Heart right ventricle (tissue), 16 donors: ENCODE results near the gene CSHL1. TPM values are rescaled to one million over a fixed set of nuclear protein-coding genes. Genes with fewer than 3 reads are reported as not detected.

Experiments
- ATAC-seq, 8 donors: fragments of 200-7000 bp; cut with Tn5 transposase; one replicate each; pipeline ENCODE4 v1.9.1; 2020; ENCODE audit warnings: mild to moderate bottlenecking in 8 of 8, moderate library complexity in 8 of 8, moderate number of reproducible peaks in 1 of 8
- DNase-seq, 2 donors: peaks; one replicate each; pipeline ENCODE4 v3.0.0-alpha.2; 2020
- H3K27ac ChIP-seq, 10 donors: fragments of 200-600 bp; sonication (generic) in 2 of 10; one replicate each; pipeline versions ENCODE4 v1.5.0 to v1.8.0; 2020 to 2022; ENCODE audit warnings: mild to moderate bottlenecking in 3 of 10
- H3K27me3 ChIP-seq, 7 donors: fragments of 200-600 bp; one replicate each; pipeline ENCODE4 v1.8.0; 2021 to 2022; ENCODE audit warnings: mild to moderate bottlenecking in 2 of 7
- H3K36me3 ChIP-seq, 9 donors: fragments of 200-600 bp; sonication (generic) in 1 of 9; one replicate each; pipeline versions ENCODE4 v1.5.0 to v1.8.0; 2020 to 2022; ENCODE audit warnings: mild to moderate bottlenecking in 2 of 9
- H3K4me1 ChIP-seq, 9 donors: fragments of 200-600 bp; sonication (generic) in 1 of 9; one replicate each; pipeline versions ENCODE4 v1.5.0 to v1.8.0; 2020 to 2022; ENCODE audit warnings: mild to moderate bottlenecking in 4 of 9
- H3K4me3 ChIP-seq, 10 donors: fragments of 200-600 bp; sonication (generic) in 2 of 10; one replicate each; pipeline versions ENCODE4 v1.5.0 to v1.8.0; 2020 to 2022; ENCODE audit warnings: mild to moderate bottlenecking in 7 of 10, moderate library complexity in 2 of 10
- H3K9me3 ChIP-seq, 11 donors: fragments of 200-600 bp in 10 of 11; sonication (generic) in 2 of 11; one replicate each; pipeline versions ENCODE4 v1.5.0 to v1.8.0; 2013 to 2022; ENCODE audit warnings: mild to moderate bottlenecking in 2 of 11, control low read depth in 1 of 11, moderate library complexity in 1 of 11
- CTCF ChIP-seq, 9 donors: fragments of 200-600 bp; sonication (generic) in 2 of 9; IDR thresholded peaks; one replicate each; pipeline versions ENCODE4 v1.5.0 to v1.8.0; 2021 to 2022; ENCODE audit warnings: antibody characterized with exemption in 9 of 9, mild to moderate bottlenecking in 5 of 9, moderate library complexity in 1 of 9
- WGBS, 2 donors: extraction: QIAGEN DNeasy Blood & Tissue Kit; methylation state at CpG; one replicate each; pipeline ENCODE4 v1.1.7; 2013; ENCODE audit warnings: inconsistent platforms in 1 of 2; 5-methylcytosine and 5-hydroxymethylcytosine counted together
- intact Hi-C, 10 donors: fragments of 100-400 bp; cut with DNase I; formaldehyde crosslinking; loops; one replicate each; pipeline versions ENCODE4 v1.11.1 to v1.14.2; 2022
- polyA plus RNA-seq, 2 donors: library from polyadenylated mRNA; stranded (reverse); fragments of 200-250 nt; gene quantifications; one replicate each; pipeline ENCODE4 v1.2.3, GENCODE V29; 2013
- total RNA-seq, 10 donors: library from RNA; stranded (reverse); fragmentation: NEBNext Ultra II Directional in 3 of 10; extraction: Animal tissue kit (Norgen Biotek cat#: 25700) in 3 of 10; gene quantifications; one replicate each; pipeline versions ENCODE4 v1.2.1 to v1.2.4, GENCODE V29; 2021 to 2023
- donor health status: Arrhythmogenic right ventricular cardiomyopathy.
- donor health status: ischemic (EF 13 %, LVEDD 7.1; RV severe dilation, severe dysfunction).
- donor health status: healthy with polysubstance abuse.
- donor health status: DM: no; HTN: yes; CAD: no.
- donor health status: DM: no; HTN: no; CAD: no.
- donor health status: ischemic (EF 25% LVEDD 6.9; RV normal size, moderate dysfunction).
- donor health status: ischemic (EF 25% LVEDD 5.7; RV mildly dilated, moderate dysfunction).
- donor health status: healthy.
- donor health status: DM: yes; HTN: yes; CAD: no.
- donor health status: Ischemic cardiomyopathy.
- donor health status: ischemic (EF 35%, LVEDD 5.7; RV mildly dilated, moderate dysfunction).
- donor health status: nonischemic (EF 11% LVEDD 7.7; RV severe dilation, severe dysfunction).
- donor health status: DM: yes; HTN: yes; CAD: no.
- donor health status: PGD.
- donor health status: ischemic (EF 29% LVEDD 5.4; RV normal size, mild dysfunction).
- donor health status: nonischemic (EF 23%, LVEDD 6.1; RV moderate dilation, normal function).

The CSHL1 gene
- total and polyA plus RNA-seq, 12 donors = not detected

GRCh38 chr17:63946440-63947363 is 35.6 kb upstream of the CSHL1 start:
- TF ChIP-seq CTCF (IDR thresholded peaks at IDR 0.05) = peak; percentile 64 to 89 (median 83)
- Histone ChIP-seq H3K4me1 (peaks cover 0 to 20% (median 2%) of the 10 kb centered on the region in 9 donors), H3K27me3 (peaks cover 0 to 7% (median 0%) of the 10 kb centered on the region in 7 donors), H3K9me3 (no peaks in the 10 kb centered on the region), H3K27ac (peak overlapping the region in 2 of 10 donors; percentile 29 to 36), H3K36me3 (no peaks in the 10 kb centered on the region), H3K4me3 (no peak overlapping the region)
- ATAC-seq = peak in 7 of 8 donors; percentile 70 to 81 (median 77)
- intact Hi-C loops = loop anchor here in 3 of 10 donors (2.0 to 5.0 kb wide), 3 partner anchors 28 to 41 kb away; partner anchors contain the start of gene GH1 (in 1 of the 3)
- DNase-seq = peak; percentile 35 to 54
- WGBS, 2 donors = 38 to 43% methylated on average over 19 to 20 of the region's 20 CpGs

GRCh38 chr17:63945784-63946439 is 34.9 kb upstream of the CSHL1 start:
- H3K27ac ChIP-seq = no peak overlapping the region
- H3K36me3 ChIP-seq = no peaks in the 10 kb centered on the region
- DNase-seq (no peak), ATAC-seq (no peak)
- H3K4me1 ChIP-seq = peaks cover 0 to 20% (median 2%) of the 10 kb centered on the region in 9 donors
- no peak for TF ChIP-seq CTCF (IDR thresholded peaks at IDR 0.05)
- peaks cover 0 to 7% (median 0%) of the 10 kb centered on the region in 7 donors for H3K27me3 ChIP-seq
- H3K4me3 ChIP-seq = no peak overlapping the region
- intact Hi-C loops = loop anchor here in 3 of 10 donors (2.0 to 5.0 kb wide), 3 partner anchors 27 to 41 kb away; partner anchors contain the start of gene GH1 (in 1 of the 3)
- WGBS, 2 donors = 60 to 65% methylated on average over 6 of the region's 6 CpGs
- H3K9me3 ChIP-seq = no peaks in the 10 kb centered on the region

GRCh38 chr17:63944736-63945499 is 33.9 kb upstream of the CSHL1 start:
- DNase-seq (no peak), ATAC-seq (no peak)
- no peak for TF ChIP-seq CTCF (IDR thresholded peaks at IDR 0.05)
- Histone ChIP-seq H3K27ac (no peak overlapping the region), H3K4me1 (peaks cover 0 to 12% (median 0%) of the 10 kb centered on the region in 9 donors), H3K9me3 (no peaks in the 10 kb centered on the region), H3K27me3 (peaks cover 0 to 7% (median 0%) of the 10 kb centered on the region in 7 donors), H3K4me3 (no peak overlapping the region), H3K36me3 (no peaks in the 10 kb centered on the region)
- WGBS, 2 donors = 88 to 89% methylated on average over 24 of the region's 24 CpGs
- intact Hi-C loops = loop anchor here in 3 of 10 donors (5.0 kb wide), 2 partner anchors 37 to 42 kb away; no protein-coding TSS in a partner anchor
